Peyer's patch (tissue), 4 donors: ENCODE measurements around the gene HEMGN.

ENCODE experiments used
- CTCF ChIP-seq, 6 experiments: fragments of 450-650 bp in 4 of 6; fragments of 200-600 bp in 2 of 6; sonication (generic) in 1 of 6; IDR thresholded peaks; one replicate each; pipeline ENCODE4 v1.5.1; 2017 to 2019; ENCODE audit warnings: antibody characterized with exemption in 6 of 6, mild to moderate bottlenecking in 3 of 6, moderate library complexity in 1 of 6
- POLR2A ChIP-seq, 2 donors: fragments of 450-650 bp; IDR thresholded peaks; one replicate each; pipeline ENCODE4 v1.5.1; 2017; ENCODE audit warnings: antibody characterized with exemption in 2 of 2, mild to moderate bottlenecking in 2 of 2, moderate library complexity in 2 of 2

DNA sequence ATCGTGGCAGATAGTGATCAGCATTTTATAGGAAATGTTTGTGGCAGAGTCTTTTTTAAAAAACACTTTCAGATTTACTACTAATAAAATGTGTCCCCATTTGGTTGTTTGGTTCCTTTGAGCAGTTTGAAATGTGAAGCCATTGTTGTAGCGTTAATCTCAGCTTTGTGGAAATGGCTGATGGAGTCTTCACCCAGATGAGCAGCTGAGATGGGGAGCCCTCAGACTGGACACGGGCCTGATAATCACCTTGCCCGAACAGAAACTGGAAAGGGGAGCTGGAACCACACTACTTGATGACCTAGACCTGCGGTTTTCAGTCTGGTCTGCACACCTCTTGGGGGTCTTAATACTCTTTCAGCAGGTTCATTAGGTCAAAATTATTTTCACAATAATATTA is 24.6 kb upstream of the HEMGN start:
- TF ChIP-seq CTCF (IDR thresholded peaks at IDR 0.05) (no peak), POLR2A (IDR thresholded peaks at IDR 0.05) (no peak)
